HepG2 (cell line): ENCODE measurements around the gene MAP1LC3A.

Experiments used
- MAFK ChIP-seq, 2 experiments: IDR thresholded peaks in 1 of 2; conservative IDR thresholded peaks in 1 of 2; 2 replicates each; pipeline ENCODE4 v1.6.1; 2011; ENCODE audit warnings: improper control_type of control experiment in 2 of 2, low read length in 2 of 2
- NFKBIZ ChIP-seq: IDR thresholded peaks from 2 replicates; pipeline ENCODE4 v1.6.1; 2018; ENCODE audit warnings: missing genetic modification reagents, missing compliant biosample characterization
- NR3C1 ChIP-seq: sonication (generic); formaldehyde crosslinking; IDR thresholded peaks from 2 replicates; pipeline ENCODE4 v1.4.0; 2020; ENCODE audit warnings: missing genetic modification reagents
- POLR2A ChIP-seq, 2 experiments: IDR thresholded peaks; 2 replicates each; pipeline ENCODE4 v1.6.1; 2011; ENCODE audit warnings: low read depth in 2 of 2, low read length in 2 of 2, mild to moderate bottlenecking in 1 of 2, moderate library complexity in 1 of 2; ENCODE audit not compliant: insufficient read depth in 1 of 2
- ZNF766 ChIP-seq: sonication (generic); formaldehyde crosslinking; IDR thresholded peaks from 2 replicates; pipeline ENCODE4 v1.5.0; 2020; ENCODE audit warnings: missing genetic modification reagents, borderline replicate concordance
- TF ChIP-seq, protein P1 (sequence below): fragments of 450-650 bp; IDR thresholded peaks from 2 replicates; pipeline ENCODE4 v1.6.1; 2016
- TF ChIP-seq, protein P2 (sequence below): sonication (generic); formaldehyde crosslinking; IDR thresholded peaks from 2 replicates; pipeline ENCODE4 v1.5.0; 2020; ENCODE audit warnings: mild to moderate bottlenecking, missing genetic modification reagents, moderate library complexity

DNA sequence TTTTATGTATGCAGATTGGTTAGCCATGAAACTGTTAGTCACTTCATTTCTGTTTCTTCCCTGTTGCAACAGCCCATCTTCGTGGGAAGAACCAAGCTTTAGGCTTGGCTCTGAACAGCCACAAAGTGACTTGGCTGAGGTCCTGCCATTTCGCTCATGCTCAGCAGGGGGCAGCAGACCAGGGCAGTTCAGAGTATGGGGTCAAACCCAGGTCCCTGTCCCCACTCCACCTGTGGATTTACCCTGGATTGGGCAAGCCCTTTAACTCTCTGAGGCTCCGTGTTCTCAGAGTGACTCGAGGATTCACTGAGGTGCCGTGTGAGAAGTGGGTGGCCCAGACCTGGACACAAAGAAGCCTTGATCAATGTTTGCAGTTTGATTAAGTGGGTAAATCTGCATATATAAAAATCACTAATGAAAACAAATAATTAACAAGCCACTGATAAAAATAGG is 19.8 kb upstream of the MAP1LC3A start:
- TF ChIP-seq, protein P1, sequence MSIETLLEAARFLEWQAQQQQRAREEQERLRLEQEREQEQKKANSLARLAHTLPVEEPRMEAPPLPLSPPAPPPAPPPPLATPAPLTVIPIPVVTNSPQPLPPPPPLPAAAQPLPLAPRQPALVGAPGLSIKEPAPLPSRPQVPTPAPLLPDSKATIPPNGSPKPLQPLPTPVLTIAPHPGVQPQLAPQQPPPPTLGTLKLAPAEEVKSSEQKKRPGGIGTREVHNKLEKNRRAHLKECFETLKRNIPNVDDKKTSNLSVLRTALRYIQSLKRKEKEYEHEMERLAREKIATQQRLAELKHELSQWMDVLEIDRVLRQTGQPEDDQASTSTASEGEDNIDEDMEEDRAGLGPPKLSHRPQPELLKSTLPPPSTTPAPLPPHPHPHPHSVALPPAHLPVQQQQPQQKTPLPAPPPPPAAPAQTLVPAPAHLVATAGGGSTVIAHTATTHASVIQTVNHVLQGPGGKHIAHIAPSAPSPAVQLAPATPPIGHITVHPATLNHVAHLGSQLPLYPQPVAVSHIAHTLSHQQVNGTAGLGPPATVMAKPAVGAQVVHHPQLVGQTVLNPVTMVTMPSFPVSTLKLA: no peak
- TF ChIP-seq ZNF766 (CRISPR knock-in tag) (no peak), NR3C1 (CRISPR knock-in tag) (no peak), NFKBIZ (CRISPR knock-in tag) (no peak), POLR2A (IDR thresholded peaks at IDR 0.05; ENCODE audit: insufficient read depth in 1 of 2, low read depth in 2 of 2, low read length in 2 of 2) (no peak), MAFK (conservative IDR thresholded peaks at IDR 0.05 in 1 of 2, IDR thresholded peaks at IDR 0.05 in 1 of 2; ENCODE audit: low read length in 2 of 2) (no peak)
- TF ChIP-seq, protein P2, sequence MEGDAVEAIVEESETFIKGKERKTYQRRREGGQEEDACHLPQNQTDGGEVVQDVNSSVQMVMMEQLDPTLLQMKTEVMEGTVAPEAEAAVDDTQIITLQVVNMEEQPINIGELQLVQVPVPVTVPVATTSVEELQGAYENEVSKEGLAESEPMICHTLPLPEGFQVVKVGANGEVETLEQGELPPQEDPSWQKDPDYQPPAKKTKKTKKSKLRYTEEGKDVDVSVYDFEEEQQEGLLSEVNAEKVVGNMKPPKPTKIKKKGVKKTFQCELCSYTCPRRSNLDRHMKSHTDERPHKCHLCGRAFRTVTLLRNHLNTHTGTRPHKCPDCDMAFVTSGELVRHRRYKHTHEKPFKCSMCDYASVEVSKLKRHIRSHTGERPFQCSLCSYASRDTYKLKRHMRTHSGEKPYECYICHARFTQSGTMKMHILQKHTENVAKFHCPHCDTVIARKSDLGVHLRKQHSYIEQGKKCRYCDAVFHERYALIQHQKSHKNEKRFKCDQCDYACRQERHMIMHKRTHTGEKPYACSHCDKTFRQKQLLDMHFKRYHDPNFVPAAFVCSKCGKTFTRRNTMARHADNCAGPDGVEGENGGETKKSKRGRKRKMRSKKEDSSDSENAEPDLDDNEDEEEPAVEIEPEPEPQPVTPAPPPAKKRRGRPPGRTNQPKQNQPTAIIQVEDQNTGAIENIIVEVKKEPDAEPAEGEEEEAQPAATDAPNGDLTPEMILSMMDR (CRISPR knock-in tag): peak; percentile 99
